Measurements from ENCODE around the gene STXBP5L. TPM values are rescaled to one million over a fixed set of nuclear protein-coding genes. Genes with fewer than 3 reads are reported as not detected.

STXBP5L gene
- total and polyA plus RNA-seq, 10 of the 15 experiments (the other 5 are each of a cell fraction or from before 2014, with no cell fraction given), result under 0.01 to 0.08 (median 0.04) TPM; not detected in 6

DNA sequence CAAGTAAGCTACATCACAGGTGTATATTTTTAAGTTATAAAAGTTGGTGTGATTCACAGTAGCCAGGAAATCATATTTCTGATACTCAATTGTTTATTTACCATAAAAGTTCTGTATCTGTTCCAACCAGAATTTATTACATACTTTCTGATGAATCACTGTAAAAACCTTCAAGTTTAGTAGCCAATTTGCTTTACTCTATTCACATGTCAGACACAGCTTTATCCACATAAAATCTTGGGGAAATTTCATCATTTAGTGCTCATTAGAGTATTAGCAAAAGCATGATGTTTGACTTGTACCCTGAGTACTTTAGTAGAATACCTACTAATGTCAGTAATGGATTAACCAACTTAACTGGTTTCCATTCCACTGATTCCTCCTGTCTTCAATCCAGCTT is 388.0 kb downstream of the STXBP5L start (continued):
- TF ChIP-seq, protein P1, sequence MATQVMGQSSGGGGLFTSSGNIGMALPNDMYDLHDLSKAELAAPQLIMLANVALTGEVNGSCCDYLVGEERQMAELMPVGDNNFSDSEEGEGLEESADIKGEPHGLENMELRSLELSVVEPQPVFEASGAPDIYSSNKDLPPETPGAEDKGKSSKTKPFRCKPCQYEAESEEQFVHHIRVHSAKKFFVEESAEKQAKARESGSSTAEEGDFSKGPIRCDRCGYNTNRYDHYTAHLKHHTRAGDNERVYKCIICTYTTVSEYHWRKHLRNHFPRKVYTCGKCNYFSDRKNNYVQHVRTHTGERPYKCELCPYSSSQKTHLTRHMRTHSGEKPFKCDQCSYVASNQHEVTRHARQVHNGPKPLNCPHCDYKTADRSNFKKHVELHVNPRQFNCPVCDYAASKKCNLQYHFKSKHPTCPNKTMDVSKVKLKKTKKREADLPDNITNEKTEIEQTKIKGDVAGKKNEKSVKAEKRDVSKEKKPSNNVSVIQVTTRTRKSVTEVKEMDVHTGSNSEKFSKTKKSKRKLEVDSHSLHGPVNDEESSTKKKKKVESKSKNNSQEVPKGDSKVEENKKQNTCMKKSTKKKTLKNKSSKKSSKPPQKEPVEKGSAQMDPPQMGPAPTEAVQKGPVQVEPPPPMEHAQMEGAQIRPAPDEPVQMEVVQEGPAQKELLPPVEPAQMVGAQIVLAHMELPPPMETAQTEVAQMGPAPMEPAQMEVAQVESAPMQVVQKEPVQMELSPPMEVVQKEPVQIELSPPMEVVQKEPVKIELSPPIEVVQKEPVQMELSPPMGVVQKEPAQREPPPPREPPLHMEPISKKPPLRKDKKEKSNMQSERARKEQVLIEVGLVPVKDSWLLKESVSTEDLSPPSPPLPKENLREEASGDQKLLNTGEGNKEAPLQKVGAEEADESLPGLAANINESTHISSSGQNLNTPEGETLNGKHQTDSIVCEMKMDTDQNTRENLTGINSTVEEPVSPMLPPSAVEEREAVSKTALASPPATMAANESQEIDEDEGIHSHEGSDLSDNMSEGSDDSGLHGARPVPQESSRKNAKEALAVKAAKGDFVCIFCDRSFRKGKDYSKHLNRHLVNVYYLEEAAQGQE (IDR thresholded peaks at IDR 0.05; ENCODE audit: low read depth, low read length), result no peak
- TF ChIP-seq, protein P2, sequence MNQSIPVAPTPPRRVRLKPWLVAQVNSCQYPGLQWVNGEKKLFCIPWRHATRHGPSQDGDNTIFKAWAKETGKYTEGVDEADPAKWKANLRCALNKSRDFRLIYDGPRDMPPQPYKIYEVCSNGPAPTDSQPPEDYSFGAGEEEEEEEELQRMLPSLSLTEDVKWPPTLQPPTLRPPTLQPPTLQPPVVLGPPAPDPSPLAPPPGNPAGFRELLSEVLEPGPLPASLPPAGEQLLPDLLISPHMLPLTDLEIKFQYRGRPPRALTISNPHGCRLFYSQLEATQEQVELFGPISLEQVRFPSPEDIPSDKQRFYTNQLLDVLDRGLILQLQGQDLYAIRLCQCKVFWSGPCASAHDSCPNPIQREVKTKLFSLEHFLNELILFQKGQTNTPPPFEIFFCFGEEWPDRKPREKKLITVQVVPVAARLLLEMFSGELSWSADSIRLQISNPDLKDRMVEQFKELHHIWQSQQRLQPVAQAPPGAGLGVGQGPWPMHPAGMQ (IDR thresholded peaks at IDR 0.05; ENCODE audit: borderline replicate concordance), result no peak
- TF ChIP-seq MEF2B (IDR thresholded peaks at IDR 0.05; ENCODE audit: partially characterized antibody, poor library complexity, severe bottlenecking) (no peak), RUNX3 (IDR thresholded peaks at IDR 0.05; ENCODE audit: low read length) (no peak), MTA2 (IDR thresholded peaks at IDR 0.05; ENCODE audit: low read depth) (no peak), HDAC2 (IDR thresholded peaks at IDR 0.05) (no peak)

DNA sequence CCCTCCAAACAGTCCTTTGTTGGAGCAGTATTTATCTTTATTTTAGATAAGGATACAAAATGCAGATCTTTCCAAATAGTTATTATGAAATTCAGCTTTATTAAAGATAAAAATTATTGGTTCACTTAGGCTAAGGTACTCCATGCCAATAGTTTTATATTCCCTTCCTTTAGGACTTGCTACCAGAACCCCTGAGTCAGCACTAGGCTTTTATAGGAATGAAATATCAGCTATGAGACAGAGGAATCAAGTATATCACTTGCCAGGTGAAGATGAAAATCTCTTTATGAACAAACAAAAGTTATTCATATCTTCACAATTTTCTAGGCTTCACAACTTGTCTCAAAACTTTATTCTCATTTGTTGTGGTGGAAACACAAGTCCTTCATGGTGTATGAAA is 416.3 kb downstream of the STXBP5L start:
- ChIA-PET CTCF (no interaction called here), RAD21 (ENCODE audit: unreplicated experiment) (no interaction called here), POLR2A (no interaction called here), SMC1A (ENCODE audit: uncharacterized antibody, unreplicated experiment) (no interaction called here)
- TF ChIP-seq, protein P3, sequence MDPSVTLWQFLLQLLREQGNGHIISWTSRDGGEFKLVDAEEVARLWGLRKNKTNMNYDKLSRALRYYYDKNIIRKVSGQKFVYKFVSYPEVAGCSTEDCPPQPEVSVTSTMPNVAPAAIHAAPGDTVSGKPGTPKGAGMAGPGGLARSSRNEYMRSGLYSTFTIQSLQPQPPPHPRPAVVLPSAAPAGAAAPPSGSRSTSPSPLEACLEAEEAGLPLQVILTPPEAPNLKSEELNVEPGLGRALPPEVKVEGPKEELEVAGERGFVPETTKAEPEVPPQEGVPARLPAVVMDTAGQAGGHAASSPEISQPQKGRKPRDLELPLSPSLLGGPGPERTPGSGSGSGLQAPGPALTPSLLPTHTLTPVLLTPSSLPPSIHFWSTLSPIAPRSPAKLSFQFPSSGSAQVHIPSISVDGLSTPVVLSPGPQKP (IDR thresholded peaks at IDR 0.05; ENCODE audit: low read depth, low read length), result no peak
- no peaks in the 10 kb centered on the region for H3K79me2 ChIP-seq (ENCODE audit: control insufficient read depth, insufficient read depth, low read length)
- no peak for ATAC-seq
- H4K20me1 ChIP-seq (ENCODE audit: control insufficient read depth, insufficient read depth), result no peaks in the 10 kb centered on the region
- no peak overlapping the region for H3K4me3 ChIP-seq
- H2AFZ ChIP-seq (ENCODE audit: control insufficient read depth, low read depth, low read length), result no peak overlapping the region
- BruUV-seq (replicated peaks), result no TSS peak
- no peaks in the 10 kb centered on the region for H3K36me3 ChIP-seq (ENCODE audit: control insufficient read depth in 2 of 2, insufficient read depth in 2 of 2, low read length in 1 of 2)
- H3K4me1 ChIP-seq (ENCODE audit: control insufficient read depth, insufficient read depth, low read length), result no peaks in the 10 kb centered on the region
- no peaks in the 10 kb centered on the region for H3K27me3 ChIP-seq (replicated peaks in 1 of 2; ENCODE audit: control insufficient read depth in 2 of 2, insufficient read depth in 2 of 2, low read length in 1 of 2)
- H3K9me3 ChIP-seq (replicated peaks; ENCODE audit: control insufficient read depth, insufficient read depth, low read length), result no peaks in the 10 kb centered on the region
- no peak overlapping the region for H3K4me2 ChIP-seq (ENCODE audit: control insufficient read depth, insufficient read depth)
- intact Hi-C loops (cut with micrococcal nuclease; ENCODE audit: unreplicated experiment), result no loop called here
- DNase-seq (ENCODE audit: low read depth, low spot score), result no peak
- no peak for FAIRE-seq
- in situ Hi-C loops (cut with MboI), result no loop called here
- no peak overlapping the region for H3K27ac ChIP-seq (ENCODE audit: control insufficient read depth, insufficient read depth)
- H3K9ac ChIP-seq (ENCODE audit: control insufficient read depth, insufficient read depth, low read length), result no peak overlapping the region
